CD4-positive, CD25-positive, alpha-beta regulatory T cell (primary cell): ENCODE data around the gene HGS. TPM values are rescaled to one million over a fixed set of nuclear protein-coding genes. Genes with fewer than 3 reads are reported as not detected.

ENCODE experiments used
- ATAC-seq, 2 donors: fragments of 150-1000 bp; cut with Tn5 transposase; one replicate each; pipeline ENCODE4 v1.10.0; 2021; ENCODE audit warnings: low read depth in 2 of 2, moderate number of reproducible peaks in 2 of 2, moderate library complexity in 1 of 2
- DNase-seq, 3 donors: peaks; one replicate each; pipeline versions ENCODE4 v3.0.0 to v3.0.0-alpha.2; 2012 to 2022; ENCODE audit warnings: mixed read lengths in 1 of 3
- H3K27ac ChIP-seq: one replicate; pipeline ENCODE4 v1.7.0; 2013; ENCODE audit warnings: mild to moderate bottlenecking, low read length; ENCODE audit not compliant: insufficient read depth, poor library complexity, severe bottlenecking
- H3K27me3 ChIP-seq: one replicate; pipeline ENCODE4 v1.7.0; 2013; ENCODE audit warnings: low read length; ENCODE audit not compliant: control insufficient read depth, insufficient read depth
- H3K36me3 ChIP-seq: one replicate; pipeline ENCODE4 v1.7.0; 2013; ENCODE audit warnings: mild to moderate bottlenecking, low read length, moderate library complexity; ENCODE audit not compliant: control insufficient read depth, insufficient read depth
- H3K4me1 ChIP-seq: 2 replicates; pipeline ENCODE4 v1.7.0; 2013; ENCODE audit warnings: mild to moderate bottlenecking, low read length; ENCODE audit not compliant: insufficient read depth, control insufficient read depth, poor library complexity, severe bottlenecking
- H3K4me3 ChIP-seq: one replicate; pipeline ENCODE4 v1.7.0; 2013; ENCODE audit warnings: low read depth, mild to moderate bottlenecking, low read length, moderate library complexity
- H3K9me3 ChIP-seq, 2 experiments: 1 replicate in 1 of 2; 2 replicates in 1 of 2; pipeline ENCODE4 v1.7.0; 2013; ENCODE audit warnings: low read length in 2 of 2, mild to moderate bottlenecking in 1 of 2, moderate library complexity in 1 of 2; ENCODE audit not compliant: control insufficient read depth in 2 of 2
- H3K27ac Mint-ChIP-seq, 3 donors: one replicate each; pipeline ENCODE4 v1.8.0; 2020 to 2022; ENCODE audit warnings: mild to moderate bottlenecking in 3 of 3, mixed read lengths in 3 of 3, moderate library complexity in 2 of 3
- H3K27me3 Mint-ChIP-seq: one replicate; pipeline ENCODE4 v1.8.0; 2022; ENCODE audit warnings: mild to moderate bottlenecking, mixed read lengths
- H3K36me3 Mint-ChIP-seq: one replicate; pipeline ENCODE4 v1.8.0; 2020; ENCODE audit warnings: mixed read lengths
- H3K4me1 Mint-ChIP-seq, 4 donors: one replicate each; pipeline ENCODE4 v1.8.0; 2020 to 2022; ENCODE audit warnings: mixed read lengths in 4 of 4, mild to moderate bottlenecking in 1 of 4
- H3K4me3 Mint-ChIP-seq, 4 donors: one replicate each; pipeline ENCODE4 v1.8.0; 2020 to 2022; ENCODE audit warnings: mild to moderate bottlenecking in 4 of 4, mixed read lengths in 4 of 4, moderate library complexity in 3 of 4
- H3K9me3 Mint-ChIP-seq, 7 donors: one replicate each; pipeline ENCODE4 v1.8.0; 2020 to 2022; ENCODE audit warnings: mixed read lengths in 7 of 7, mild to moderate bottlenecking in 3 of 7, moderate library complexity in 2 of 7
- polyA plus RNA-seq, 4 donors: library from polyadenylated mRNA; unstranded; fragments of 300-500 nt; fragmentation: Illumina TruSeq; gene quantifications; one replicate each; pipeline ENCODE4 v1.2.3, GENCODE V29; 2021
- total RNA-seq: library from RNA; stranded (reverse); gene quantifications from one replicate; pipeline ENCODE4 v1.2.3, GENCODE V29; 2022

Gene HGS
- total and polyA plus RNA-seq, 5 donors from 2014 or later: 23.4 to 148 (median 29.6) TPM

DNA sequence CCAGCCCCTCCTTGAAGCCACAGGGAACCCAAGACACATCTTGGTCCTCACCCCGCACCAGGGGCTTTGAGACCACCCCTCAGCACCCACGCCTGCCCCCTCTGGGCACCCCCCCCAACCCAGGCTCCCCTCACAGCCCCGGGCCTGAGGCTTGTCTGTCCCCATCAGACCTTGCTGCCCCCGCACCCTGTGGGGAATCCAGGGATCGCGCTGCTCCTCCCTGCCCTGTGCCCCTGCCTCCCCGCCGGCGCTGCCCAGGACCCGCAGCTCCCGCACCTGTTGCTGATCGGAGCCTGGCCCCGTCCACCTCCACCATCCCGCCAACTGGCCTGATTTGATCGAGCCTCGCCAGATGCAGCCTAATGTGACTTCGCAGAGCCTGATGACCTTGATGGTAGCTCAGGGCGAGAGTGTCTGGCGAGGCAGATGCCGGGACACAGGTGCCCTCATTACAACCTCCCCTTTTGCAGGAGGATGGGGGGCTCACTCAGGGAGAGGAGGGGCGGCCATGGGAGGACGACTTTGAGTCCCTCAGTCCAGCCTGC, 57.3 kb downstream of the HGS start:
- Histone ChIP-seq H3K27me3 (no peaks in the 10 kb centered on the region), H3K4me3 (no peak overlapping the region), H3K9me3 (no peaks in the 10 kb centered on the region), H3K27ac (no peak overlapping the region), H3K4me1 (no peaks in the 10 kb centered on the region), H3K36me3 (no peaks in the 10 kb centered on the region)
- Mint-ChIP-seq H3K4me3 (no peak overlapping the region), H3K27me3 (peaks cover 14% of the 10 kb centered on the region), H3K36me3 (no peaks in the 10 kb centered on the region), H3K4me1 (no peaks in the 10 kb centered on the region), H3K27ac (no peak overlapping the region), H3K9me3 (peaks cover 0 to 2% (median 0%) of the 10 kb centered on the region in 7 donors)
- ATAC-seq (no peak), DNase-seq (no peak)

DNA sequence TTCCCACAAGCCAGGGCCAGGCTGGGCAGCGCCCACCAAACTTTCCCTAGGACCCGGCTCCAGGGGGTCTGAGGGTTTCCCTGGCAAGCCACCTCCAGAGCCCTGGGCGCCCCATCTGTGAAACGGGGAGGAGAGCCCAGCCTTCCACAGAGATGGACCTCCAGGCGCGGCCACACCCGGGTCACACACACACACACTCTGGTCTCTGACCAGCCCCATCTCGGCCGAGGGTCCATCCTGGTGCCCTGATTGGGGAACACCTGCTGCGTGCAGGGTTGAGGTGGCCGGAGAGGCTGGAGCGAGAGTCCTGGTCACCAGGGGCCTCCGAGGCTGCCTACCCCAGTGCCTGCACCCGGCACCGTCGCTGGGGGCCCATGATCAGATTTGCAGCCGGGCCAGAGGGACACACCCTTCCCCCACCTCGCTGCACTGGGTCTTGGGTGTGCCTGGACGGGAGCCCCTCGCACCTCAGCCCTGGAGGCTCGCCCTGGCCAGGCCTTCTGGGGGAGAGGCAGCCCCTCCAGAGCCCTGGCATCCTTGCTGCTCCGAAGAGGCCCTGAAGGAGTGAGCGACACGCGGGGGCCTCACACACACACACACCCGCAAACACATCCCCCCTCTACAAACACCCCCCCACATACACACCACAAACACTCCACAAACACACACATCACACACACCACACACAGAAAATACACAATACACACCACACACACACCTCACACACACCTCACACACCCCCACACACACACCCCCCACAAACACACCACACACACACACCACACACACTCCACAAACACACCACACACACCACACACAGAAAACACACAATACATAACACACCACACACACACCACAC, 58.0 kb downstream of the HGS start:
- Mint-ChIP-seq H3K27me3 (peaks cover 9% of the 10 kb centered on the region), H3K9me3 (peaks cover 0 to 2% (median 0%) of the 10 kb centered on the region in 7 donors), H3K27ac (no peak overlapping the region), H3K4me3 (no peak overlapping the region), H3K36me3 (no peaks in the 10 kb centered on the region), H3K4me1 (no peaks in the 10 kb centered on the region)
- Histone ChIP-seq H3K4me3 (no peak overlapping the region), H3K36me3 (no peaks in the 10 kb centered on the region), H3K27me3 (no peaks in the 10 kb centered on the region), H3K9me3 (no peaks in the 10 kb centered on the region), H3K4me1 (no peaks in the 10 kb centered on the region), H3K27ac (no peak overlapping the region)
- ATAC-seq (no peak), DNase-seq (no peak)

Other genes with a start within 250 kb of the HGS start
- 1,684 TPM for gene ACTG1, start 171.2 kb upstream of the HGS start, total RNA-seq
- 1,000 to 10,000 TPM; 1,881 to 2,724 (median 2,486) TPM for gene ACTG1, start 171.2 kb upstream of the HGS start, polyA plus RNA-seq
- gene FSCN2, start 155.6 kb upstream of the HGS start, total RNA-seq: 0.74 TPM
- under 1 TPM in 1 of 4 donors, not detected in 3; 0.17 TPM for gene FSCN2, start 155.6 kb upstream of the HGS start, polyA plus RNA-seq
- gene FAAP100, start 131.7 kb upstream of the HGS start, total RNA-seq: 28.1 TPM
- gene FAAP100, start 131.7 kb upstream of the HGS start, polyA plus RNA-seq: 10 to 100 TPM in 2 of 4 donors, 1 to 10 TPM in 2; 8.2 to 13.0 (median 10.4) TPM
- 103 TPM for gene NPLOC4, start 46.9 kb upstream of the HGS start, total RNA-seq
- 10 to 100 TPM; 48.6 to 53.1 (median 51.0) TPM for gene NPLOC4, start 46.9 kb upstream of the HGS start, polyA plus RNA-seq
- gene TSPAN10, start 46.8 kb upstream of the HGS start, total RNA-seq: not detected
- under 1 TPM in 3 of 4 donors, not detected in 1; 0.21 to 0.70 (median 0.24) TPM for gene TSPAN10, start 46.8 kb upstream of the HGS start, polyA plus RNA-seq
- 0.67 TPM for gene PDE6G, start 27.5 kb upstream of the HGS start, total RNA-seq
- gene PDE6G, start 27.5 kb upstream of the HGS start, polyA plus RNA-seq: 1 to 10 TPM in 2 of 4 donors, under 1 TPM in 1, not detected in 1; 0.94 to 1.4 (median 1.1) TPM
- gene OXLD1, start 17.4 kb upstream of the HGS start, total RNA-seq: 37.7 TPM
- gene OXLD1, start 17.4 kb upstream of the HGS start, polyA plus RNA-seq: 100 to 1,000 TPM in 1 of 4 donors, 10 to 100 TPM in 3; 78.4 to 108 (median 84.2) TPM
- gene CCDC137, start 17.3 kb upstream of the HGS start, total RNA-seq: 30.4 TPM
- gene CCDC137, start 17.3 kb upstream of the HGS start, polyA plus RNA-seq: 10 to 100 TPM; 10.2 to 14.3 (median 12.0) TPM
- gene ARL16, start 214 bp upstream of the HGS start, total RNA-seq: 34.7 TPM
- 10 to 100 TPM; 24.7 to 27.7 (median 26.3) TPM for gene ARL16, start 214 bp upstream of the HGS start, polyA plus RNA-seq
- 18.5 TPM for gene MRPL12, start 19.4 kb downstream of the HGS start, total RNA-seq
- gene MRPL12, start 19.4 kb downstream of the HGS start, polyA plus RNA-seq: 10 to 100 TPM; 45.1 to 49.2 (median 47.2) TPM
- gene SLC25A10, start 28.3 kb downstream of the HGS start, total RNA-seq: 2.5 TPM
- gene SLC25A10, start 28.3 kb downstream of the HGS start, polyA plus RNA-seq: 1 to 10 TPM; 3.4 to 4.3 (median 3.7) TPM
- gene GCGR, start 120.1 kb downstream of the HGS start, total RNA-seq: not detected
- not detected for gene GCGR, start 120.1 kb downstream of the HGS start, polyA plus RNA-seq
- gene MCRIP1, start 149.3 kb downstream of the HGS start, total RNA-seq: 59.9 TPM
- gene MCRIP1, start 149.3 kb downstream of the HGS start, polyA plus RNA-seq: 10 to 100 TPM; 58.1 to 93.2 (median 77.1) TPM
- not detected for gene PPP1R27, start 151.0 kb downstream of the HGS start, total RNA-seq
- gene PPP1R27, start 151.0 kb downstream of the HGS start, polyA plus RNA-seq: not detected
- gene P4HB, start 176.5 kb downstream of the HGS start, total RNA-seq: 231 TPM
- 100 to 1,000 TPM; 186 to 216 (median 207) TPM for gene P4HB, start 176.5 kb downstream of the HGS start, polyA plus RNA-seq
- gene ARHGDIA, start 187.3 kb downstream of the HGS start, total RNA-seq: 578 TPM
- 100 to 1,000 TPM in 2 of 4 donors, 10 to 100 TPM in 2; 91.4 to 141 (median 99.4) TPM for gene ARHGDIA, start 187.3 kb downstream of the HGS start, polyA plus RNA-seq
- 90.9 TPM for gene ALYREF, start 207.6 kb downstream of the HGS start, total RNA-seq
- 10 to 100 TPM; 24.8 to 57.6 (median 39.6) TPM for gene ALYREF, start 207.6 kb downstream of the HGS start, polyA plus RNA-seq
- 44.4 TPM for gene ANAPC11, start 207.7 kb downstream of the HGS start, total RNA-seq
- gene ANAPC11, start 207.7 kb downstream of the HGS start, polyA plus RNA-seq: 100 to 1,000 TPM; 262 to 331 (median 290) TPM
- gene NPB, start 218.2 kb downstream of the HGS start, total RNA-seq: not detected
- under 1 TPM in 1 of 4 donors, not detected in 3; 0.10 TPM for gene NPB, start 218.2 kb downstream of the HGS start, polyA plus RNA-seq
- 28.6 TPM for gene PCYT2, start 227.4 kb downstream of the HGS start, total RNA-seq
- 10 to 100 TPM; 25.6 to 30.9 (median 26.8) TPM for gene PCYT2, start 227.4 kb downstream of the HGS start, polyA plus RNA-seq
- 78.1 TPM for gene SIRT7, start 234.2 kb downstream of the HGS start, total RNA-seq
- 10 to 100 TPM; 35.9 to 43.8 (median 41.7) TPM for gene SIRT7, start 234.2 kb downstream of the HGS start, polyA plus RNA-seq
- 14.3 TPM for gene MAFG, start 243.7 kb downstream of the HGS start, total RNA-seq
- gene MAFG, start 243.7 kb downstream of the HGS start, polyA plus RNA-seq: 1 to 10 TPM; 2.2 to 3.0 (median 2.6) TPM